ENCODE data around the gene RAET1G. TPM values are rescaled to one million over a fixed set of nuclear protein-coding genes. Genes with fewer than 3 reads are reported as not detected.
"Not testable (repeated sequence)": the region's sequence is repeated elsewhere in the genome, so short reads cannot be mapped to it uniquely, and the experiment has no call there.

The RAET1G gene
- total RNA-seq, 1 donor from 2014 or later: 0.35 TPM

DNA sequence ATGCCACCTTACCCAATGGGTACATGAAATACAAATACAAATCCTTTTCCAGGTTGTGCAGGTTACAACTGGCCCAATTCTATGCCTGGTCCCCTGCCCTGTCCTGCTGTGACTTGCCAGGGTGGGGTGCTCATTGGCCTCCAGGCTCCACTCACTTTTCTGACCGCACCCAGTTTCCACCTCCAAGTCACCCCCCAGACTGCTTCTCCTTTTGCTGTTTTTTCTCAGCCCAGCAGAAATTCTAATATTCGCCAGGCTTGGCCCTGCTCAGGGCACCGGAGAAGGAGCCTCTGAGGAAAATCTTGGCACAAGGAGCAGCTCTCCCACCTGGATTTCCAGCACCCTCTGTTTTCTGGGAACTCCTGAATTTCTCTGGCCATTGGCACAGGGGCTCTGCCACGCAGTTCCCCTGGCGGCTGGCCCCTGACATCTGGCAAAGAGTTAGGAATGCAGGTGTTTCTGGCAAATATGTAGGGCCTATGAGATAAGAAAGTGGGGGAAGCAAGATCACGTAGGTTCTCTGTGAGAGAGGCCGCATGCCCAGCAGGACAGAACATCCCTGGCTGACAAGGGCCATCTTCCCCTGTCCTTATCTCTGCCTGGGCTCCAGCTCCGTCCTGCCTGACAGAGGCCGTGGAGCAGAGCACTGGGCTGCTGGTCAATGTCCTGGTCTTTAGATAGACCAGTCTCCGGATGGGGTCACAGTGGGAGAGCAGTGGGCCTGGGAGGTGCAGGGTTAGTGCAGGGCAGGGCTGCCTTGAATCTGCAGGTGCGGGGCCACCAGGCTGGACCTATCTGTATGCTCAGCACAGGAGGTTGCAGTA is 22.1 kb downstream of the RAET1G start:
- intact Hi-C loops (cut with DNase I): no loop called here
- peak; percentile 68 for DNase-seq (ENCODE audit: low spot score)

DNA sequence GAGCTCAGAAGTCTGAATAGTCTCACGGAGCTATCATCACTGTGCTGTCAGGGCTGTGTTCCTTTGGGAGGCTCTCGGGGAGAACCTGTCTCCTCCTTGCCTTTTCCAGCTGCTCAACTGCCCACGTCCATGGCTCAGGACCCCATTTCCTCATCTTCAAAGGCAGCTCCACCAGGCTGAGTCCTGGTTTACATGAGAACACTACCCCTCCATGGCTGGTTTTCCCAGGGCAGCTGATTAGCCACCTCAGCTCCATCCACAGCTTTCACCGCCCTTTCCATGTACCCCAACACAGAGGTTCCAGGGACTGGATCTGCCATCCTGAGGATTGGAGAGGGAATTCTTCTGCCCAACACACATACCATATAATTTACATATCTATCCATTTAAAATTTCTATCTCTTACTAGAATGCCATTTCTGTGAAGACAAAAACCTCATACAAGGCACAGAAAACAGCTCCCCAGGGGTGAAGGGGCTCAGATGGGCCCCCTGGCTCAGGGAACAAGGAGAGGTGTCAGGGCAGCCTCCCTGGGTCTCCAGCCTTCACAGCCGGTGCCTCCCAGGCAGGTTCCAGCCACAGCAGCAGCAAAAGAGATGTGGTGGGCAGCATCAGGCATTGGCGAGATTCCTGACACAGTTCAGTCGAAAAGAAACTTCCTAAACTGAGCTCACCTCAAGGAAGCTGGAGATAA is 22.8 kb downstream of the RAET1G start:
- peak; percentile 27 for DNase-seq (ENCODE audit: low spot score)
- intact Hi-C loops (cut with DNase I): no loop called here

DNA sequence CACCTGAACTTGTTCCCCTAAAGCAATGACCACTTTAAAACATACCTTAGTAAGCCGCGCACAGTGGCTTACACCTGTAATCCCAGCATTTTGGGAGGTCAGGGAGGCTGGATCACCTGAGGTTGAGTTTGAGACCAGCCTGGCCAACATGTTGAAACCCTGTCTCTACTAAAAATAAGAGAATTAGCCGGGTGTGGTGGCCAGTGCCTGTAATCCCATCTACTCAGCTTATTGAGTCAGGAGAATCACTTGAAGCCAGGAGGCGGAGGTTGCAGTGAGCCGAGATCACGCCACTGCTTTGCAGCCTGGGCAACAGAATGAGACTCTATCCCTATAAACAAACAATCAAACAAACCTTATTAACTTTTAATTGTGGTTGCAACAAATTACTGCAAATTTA is 23.4 kb downstream of the RAET1G start:
- no peak for DNase-seq (ENCODE audit: low spot score)
- intact Hi-C loops (cut with DNase I): no loop called here

- intact Hi-C loops (cut with DNase I): no loop called here
- peak; percentile 36 for DNase-seq (ENCODE audit: low spot score)
These were observed 24.0 kb downstream of the RAET1G start for GRCh38 chr6:149898966-149899365.

DNA sequence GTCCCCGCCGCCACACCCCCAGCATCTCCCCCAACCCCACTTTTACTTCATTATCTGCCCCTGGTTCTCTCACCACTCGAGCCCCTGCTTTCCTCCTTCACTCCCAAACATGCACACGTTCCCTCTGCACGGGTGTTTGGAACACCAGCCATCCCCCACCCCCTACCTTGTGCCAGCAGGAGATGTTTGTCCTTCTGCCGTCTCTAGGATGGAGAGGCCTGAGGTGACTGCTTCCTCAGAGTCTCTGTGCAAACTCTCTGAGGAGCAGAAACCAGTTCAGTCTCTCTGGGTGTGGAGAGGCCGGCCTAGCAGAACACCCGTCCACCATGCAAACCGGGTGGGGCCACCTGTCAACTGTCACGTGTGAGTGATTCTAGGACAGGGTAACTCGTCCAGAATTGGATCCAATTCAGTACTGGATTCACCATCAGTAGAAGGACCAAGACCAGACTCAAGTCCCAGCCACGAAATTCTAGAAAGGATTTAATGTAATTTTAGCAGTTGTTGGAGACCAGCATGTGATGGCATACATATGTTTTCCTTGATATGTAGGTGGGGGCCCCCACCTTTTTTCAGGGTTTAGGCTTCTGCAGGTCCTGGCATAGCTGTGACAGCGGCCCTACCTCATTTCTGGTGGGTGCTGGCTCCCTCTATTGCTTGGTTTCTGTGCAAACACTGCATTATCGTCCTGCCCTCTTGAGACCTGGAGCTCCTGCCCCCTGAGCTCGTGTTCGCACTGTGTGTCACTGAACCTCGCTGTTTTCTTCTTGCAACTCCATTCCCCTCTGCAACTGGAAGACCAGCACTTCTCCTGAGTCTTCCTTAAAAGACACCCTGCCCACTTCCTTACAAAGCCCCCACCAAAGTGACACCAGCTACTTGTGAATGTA is 24.8 kb downstream of the RAET1G start, which contains the start of gene RAET1E:
TSS of gene RAET1E (minus strand) at position 259 of the 890 bp plus-strand sequence. CDS start 7,212 bp downstream, outside the sequence.
- DNase-seq (ENCODE audit: low spot score): peak; percentile 58
- intact Hi-C loops (cut with DNase I): no loop called here

DNA sequence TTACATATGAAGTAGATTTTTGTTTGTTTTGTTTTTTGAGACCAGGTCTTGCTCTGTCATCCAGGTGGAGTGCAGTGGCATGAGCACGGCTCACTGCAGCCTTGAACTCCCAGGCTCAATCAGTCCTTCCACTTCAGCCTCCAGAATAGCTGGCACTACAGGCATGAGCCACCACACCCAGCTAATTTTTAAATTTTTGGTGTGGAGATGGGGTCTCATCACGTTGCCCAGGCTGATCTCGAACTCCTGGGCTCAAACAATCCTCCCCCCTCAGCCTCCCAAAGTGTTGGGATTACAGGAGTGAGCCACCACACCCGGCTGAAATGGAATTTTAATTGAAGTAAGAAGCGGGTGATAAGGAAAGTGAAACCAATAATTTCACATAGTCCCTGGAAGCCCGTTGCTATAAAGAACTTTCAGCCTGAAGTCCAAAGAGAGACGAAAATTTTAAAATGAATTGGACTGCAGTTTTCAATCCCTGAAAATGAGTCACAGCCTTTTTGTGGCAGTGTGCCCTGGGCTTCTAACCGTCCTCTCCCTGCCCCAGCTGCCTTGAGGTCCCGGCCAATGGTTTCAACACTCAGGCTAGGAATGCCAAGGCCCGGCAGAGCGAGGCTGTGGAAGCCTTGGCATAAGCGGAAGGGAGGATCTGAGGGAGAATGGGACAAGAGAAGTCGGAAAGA is 25.8 kb downstream of the RAET1G start:
- no peak for DNase-seq (ENCODE audit: low spot score)
- intact Hi-C loops (cut with DNase I): no loop called here

- intact Hi-C loops (cut with DNase I): no loop called here
- peak; percentile 41 for DNase-seq (ENCODE audit: low spot score)
These were observed 26.4 kb downstream of the RAET1G start for GRCh38 chr6:149896491-149896890.

- intact Hi-C loops (cut with DNase I): no loop called here
These were observed 27.1 kb downstream of the RAET1G start for GRCh38 chr6:149895833-149896271.

GRCh38 chr6:149895048-149895590 is 27.8 kb downstream of the RAET1G start:
- intact Hi-C loops (cut with DNase I): no loop called here
- DNase-seq (ENCODE audit: low spot score): peak; percentile 77

More at GRCh38 chr6:149895833-149896271, 27.1 kb downstream of the RAET1G start:
- peak; percentile 63 for DNase-seq (ENCODE audit: low spot score)

GRCh38 chr6:149891864-149892263 is 31.1 kb downstream of the RAET1G start:
- intact Hi-C loops (cut with DNase I); DNase-seq (ENCODE audit: low spot score): not testable (repeated sequence)

DNA sequence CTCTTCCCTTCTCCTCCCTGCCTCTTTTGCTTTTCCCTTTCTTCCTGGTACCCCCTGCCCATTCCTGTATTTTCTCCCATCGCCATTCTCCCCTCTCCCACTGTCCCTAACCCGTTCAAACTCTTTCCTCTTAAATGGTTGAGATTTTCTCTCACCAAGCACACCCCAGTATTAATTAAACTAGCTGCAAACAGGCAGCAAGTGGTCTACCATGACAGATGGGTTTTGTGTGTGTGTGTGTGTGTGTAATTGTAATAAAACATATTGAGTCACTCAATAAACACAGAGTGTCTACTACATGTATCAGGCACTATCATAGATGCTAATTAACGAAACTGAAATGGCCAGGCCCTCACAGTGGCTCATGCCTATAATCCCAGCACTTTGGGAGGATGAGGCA is 31.7 kb downstream of the RAET1G start:
- no peak for DNase-seq (ENCODE audit: low spot score)
- intact Hi-C loops (cut with DNase I): no loop called here

- DNase-seq (ENCODE audit: low spot score): no peak
- intact Hi-C loops (cut with DNase I): no loop called here
These were observed 32.3 kb downstream of the RAET1G start for GRCh38 chr6:149890629-149891045.

- DNase-seq (ENCODE audit: low spot score): no peak
- intact Hi-C loops (cut with DNase I): no loop called here
These were observed 33.6 kb downstream of the RAET1G start for GRCh38 chr6:149889326-149889725.

DNA sequence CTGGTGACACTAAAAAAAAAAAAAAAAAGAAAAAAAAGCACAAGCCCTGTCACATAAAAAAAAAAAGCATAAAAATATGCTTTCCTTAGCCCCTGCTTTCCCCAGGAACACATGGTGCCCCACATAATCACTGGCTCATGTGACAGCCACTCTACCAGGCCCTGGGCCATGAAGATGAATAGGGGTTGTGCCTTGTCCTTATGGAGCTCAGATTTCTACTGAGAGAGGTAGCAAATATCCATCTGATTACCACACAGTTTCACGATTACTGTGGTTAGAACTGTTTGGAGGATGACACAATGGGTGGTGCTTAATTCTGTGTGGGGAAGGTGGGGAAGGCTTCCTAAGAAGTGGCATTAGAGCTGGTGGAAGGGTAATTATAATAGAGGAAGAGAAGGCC is 34.3 kb downstream of the RAET1G start:
- no peak for DNase-seq (ENCODE audit: low spot score)
- intact Hi-C loops (cut with DNase I): no loop called here

DNA sequence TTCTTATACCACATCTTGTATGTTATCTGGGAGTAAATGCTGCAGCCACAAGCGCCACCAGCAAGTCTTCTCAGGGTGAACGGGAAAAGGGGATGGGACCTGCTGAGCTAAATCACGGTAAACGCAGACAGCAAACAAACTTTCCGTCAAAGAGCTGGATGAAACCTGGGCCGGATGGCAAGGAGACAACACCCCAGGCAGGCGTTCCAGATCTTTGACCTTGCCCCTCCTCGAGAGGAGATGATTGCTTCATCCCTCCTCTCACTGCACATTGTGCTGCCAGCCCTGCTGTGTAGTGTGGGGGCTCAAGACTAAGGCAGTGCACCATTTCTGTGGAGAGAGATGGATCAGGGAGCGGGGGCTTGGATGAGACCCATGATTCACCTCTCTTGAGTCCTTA is 34.8 kb downstream of the RAET1G start:
- intact Hi-C loops (cut with DNase I): no loop called here
- no peak for DNase-seq (ENCODE audit: low spot score)

DNA sequence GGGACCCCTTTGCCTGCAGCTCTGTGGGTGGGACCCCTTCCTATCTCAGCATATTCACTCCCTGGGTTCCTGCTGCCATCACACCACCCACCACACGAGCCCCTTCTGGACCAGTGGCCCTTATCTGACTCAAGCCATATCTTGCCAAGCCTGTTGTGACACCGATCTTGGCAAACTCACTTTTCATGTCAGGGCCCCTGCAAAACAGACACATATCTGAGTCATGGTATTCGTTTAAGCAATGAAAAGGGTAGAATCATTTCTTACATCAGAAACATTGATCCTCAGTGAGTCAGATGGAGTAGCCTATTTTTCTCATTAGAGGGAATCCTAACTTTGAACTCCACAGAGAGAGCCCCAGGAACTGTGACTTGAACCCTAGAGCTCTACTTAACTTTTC is 35.6 kb downstream of the RAET1G start:
- DNase-seq (ENCODE audit: low spot score): no peak
- intact Hi-C loops (cut with DNase I): no loop called here

- no peak for DNase-seq (ENCODE audit: low spot score)
- intact Hi-C loops (cut with DNase I): no loop called here
These were observed 37.0 kb downstream of the RAET1G start for GRCh38 chr6:149885888-149886287.

GRCh38 chr6:149884617-149885016 is 38.3 kb downstream of the RAET1G start:
- no peak for DNase-seq (ENCODE audit: low spot score)
- intact Hi-C loops (cut with DNase I): no loop called here

DNA sequence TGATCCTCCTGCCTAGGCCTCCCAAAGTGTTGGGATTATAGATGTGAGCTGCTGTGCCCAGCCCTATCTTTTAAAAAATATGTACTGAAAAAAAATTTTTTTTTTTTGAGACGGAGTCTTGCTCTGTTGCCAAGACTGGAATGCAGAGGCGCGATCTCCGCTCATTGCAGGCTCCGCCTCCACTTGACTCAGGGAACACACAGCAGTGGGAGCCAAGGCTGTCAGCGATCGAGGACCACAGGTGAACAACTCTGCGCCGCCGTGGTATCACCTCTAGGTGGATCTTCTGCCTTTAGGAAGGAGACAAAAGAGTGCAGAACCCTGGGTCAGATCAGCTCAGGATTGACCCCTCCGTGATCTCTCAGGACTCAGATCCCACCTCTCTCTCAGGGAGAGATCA is 38.7 kb downstream of the RAET1G start:
- intact Hi-C loops (cut with DNase I): no loop called here
- no peak for DNase-seq (ENCODE audit: low spot score)

All from cardiac septum (tissue), 1 donor.